Measurements from ENCODE around the gene EEF1G. TPM values are rescaled to one million over a fixed set of nuclear protein-coding genes. Genes with fewer than 3 reads are reported as not detected.

EEF1G gene
- total RNA-seq, 1 donor from 2014 or later, result 958 TPM

DNA sequence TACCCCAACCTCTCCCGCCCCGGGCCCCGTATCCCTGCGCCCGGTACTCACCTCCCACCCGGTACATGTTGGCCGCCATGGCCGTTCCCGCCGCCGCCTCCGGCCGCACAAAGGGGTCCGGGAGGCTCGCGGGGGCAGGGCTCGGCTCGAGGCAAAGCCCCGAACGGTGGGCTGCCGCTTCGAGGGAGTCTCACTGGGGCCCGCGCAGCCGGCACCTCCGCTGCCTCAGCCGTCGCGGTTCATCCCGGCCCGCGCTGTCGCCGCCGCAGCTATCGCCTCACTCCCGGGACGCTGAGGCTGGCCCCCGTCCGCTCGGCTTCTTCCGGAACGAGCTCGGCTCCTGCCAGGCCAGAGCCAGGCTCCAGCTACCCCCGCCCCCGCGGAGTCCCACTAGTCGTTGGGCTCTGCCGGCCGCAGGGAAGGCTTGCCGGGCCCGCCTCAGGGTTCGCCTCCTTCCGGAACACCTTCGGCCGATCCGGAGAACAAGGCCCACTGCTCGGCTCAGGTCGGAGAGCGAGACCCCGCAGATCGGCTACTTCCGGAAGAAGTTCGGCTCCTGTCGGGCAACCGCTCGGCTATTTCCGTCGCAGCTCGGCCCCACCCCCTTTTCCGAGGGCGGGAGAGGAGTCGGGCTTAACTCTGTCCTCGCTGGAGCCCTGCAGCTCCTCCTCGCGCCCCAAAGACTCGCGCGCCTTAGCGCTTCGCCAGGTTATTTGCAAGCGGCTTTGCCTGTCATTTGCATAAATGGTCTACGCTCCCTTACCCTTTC lies 27.9 kb upstream of the EEF1G start, which contains the start of gene MTA2:
TSS of gene MTA2 (minus strand) at position 494 of the 769 bp plus-strand sequence. CDS start at position 79, 415 bp downstream.
- H3K27ac ChIP-seq (replicated peaks), result peak within 1 kb of the TSS; percentile 95
- H3K9me3 ChIP-seq (replicated peaks), result no peaks in the 10 kb centered on the region
- H3K36me3 ChIP-seq, result peaks cover 40% of the 10 kb centered on the region
- peaks cover 51% of the 10 kb centered on the region for H3K4me1 ChIP-seq
- H3K4me3 ChIP-seq, result peak within 1 kb of the TSS; percentile 80
- no peaks in the 10 kb centered on the region for H3K27me3 ChIP-seq (ENCODE audit: low read depth)
- no peak for TF ChIP-seq CTCF (IDR thresholded peaks at IDR 0.05; ENCODE audit: borderline replicate concordance)
- intact Hi-C loops (cut with micrococcal nuclease), result no loop called here
- DNase-seq, result peak; percentile 95

DNA sequence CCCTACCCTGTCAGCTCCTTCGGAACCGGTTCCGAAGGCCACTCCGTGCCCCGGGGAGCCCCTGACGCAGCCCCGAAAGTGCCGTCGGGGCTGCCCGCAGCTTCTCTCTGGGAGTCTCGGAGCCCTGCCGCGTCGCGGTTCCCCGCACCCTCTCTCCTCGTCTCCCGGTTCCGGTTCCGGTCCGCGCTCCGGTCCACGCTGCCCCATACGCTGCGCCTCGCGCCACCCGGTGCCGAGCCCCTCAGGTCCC lies 27.4 kb upstream of the EEF1G start:
- TF ChIP-seq CTCF (IDR thresholded peaks at IDR 0.05; ENCODE audit: borderline replicate concordance), result no peak
- H3K27me3 ChIP-seq (ENCODE audit: low read depth), result no peaks in the 10 kb centered on the region
- intact Hi-C loops (cut with micrococcal nuclease), result no loop called here
- peak overlapping the region; percentile 80 for H3K4me3 ChIP-seq
- peaks cover 51% of the 10 kb centered on the region for H3K4me1 ChIP-seq
- H3K36me3 ChIP-seq, result peaks cover 41% of the 10 kb centered on the region
- peak overlapping the region; percentile 95 for H3K27ac ChIP-seq (replicated peaks)
- DNase-seq, result peak; percentile 62
- H3K9me3 ChIP-seq (replicated peaks), result no peaks in the 10 kb centered on the region

- TF ChIP-seq CTCF (IDR thresholded peaks at IDR 0.05; ENCODE audit: borderline replicate concordance), result no peak
- Histone ChIP-seq H3K4me3 (peak overlapping the region; percentile 80), H3K4me1 (peaks cover 51% of the 10 kb centered on the region), H3K27me3 (ENCODE audit: low read depth) (no peaks in the 10 kb centered on the region), H3K9me3 (replicated peaks) (no peaks in the 10 kb centered on the region), H3K27ac (replicated peaks) (peak overlapping the region; percentile 95), H3K36me3 (peaks cover 41% of the 10 kb centered on the region)
- DNase-seq, result no peak
- intact Hi-C loops (cut with micrococcal nuclease), result no loop called here
These were observed 26.9 kb upstream of the EEF1G start for GRCh38 chr11:62600367-62601121.

DNA sequence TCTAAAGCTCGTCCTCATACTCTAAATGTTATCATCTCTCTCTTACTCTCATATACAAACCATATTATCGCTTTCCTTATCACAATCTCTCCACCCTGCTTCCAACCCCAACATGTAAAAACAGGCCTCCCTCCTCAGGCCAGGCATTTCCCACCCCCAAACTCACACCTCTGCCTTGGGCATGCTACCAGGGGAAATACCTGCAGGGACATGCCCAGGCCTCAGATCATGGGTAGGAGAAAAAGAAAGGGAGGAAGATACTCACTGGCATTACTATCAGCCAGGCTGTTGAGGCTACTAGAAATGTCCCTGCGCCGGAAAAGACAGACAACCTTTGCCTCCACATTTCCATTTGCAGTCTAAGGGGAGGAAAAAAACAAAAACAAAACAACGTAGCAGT lies 26.2 kb upstream of the EEF1G start:
- Histone ChIP-seq H3K9me3 (replicated peaks) (no peaks in the 10 kb centered on the region), H3K27me3 (ENCODE audit: low read depth) (no peaks in the 10 kb centered on the region), H3K27ac (replicated peaks) (peak overlapping the region; percentile 95), H3K4me3 (peak overlapping the region; percentile 80), H3K36me3 (peaks cover 41% of the 10 kb centered on the region), H3K4me1 (peaks cover 51% of the 10 kb centered on the region)
- intact Hi-C loops (cut with micrococcal nuclease), result no loop called here
- DNase-seq, result no peak
- TF ChIP-seq CTCF (IDR thresholded peaks at IDR 0.05; ENCODE audit: borderline replicate concordance), result no peak

GRCh38 chr11:62599069-62599696 lies 25.5 kb upstream of the EEF1G start:
- intact Hi-C loops (cut with micrococcal nuclease), result no loop called here

More at GRCh38 chr11:62599069-62599696, 25.5 kb upstream of the EEF1G start:
- peaks cover 45% of the 10 kb centered on the region for H3K36me3 ChIP-seq
- no peak for TF ChIP-seq CTCF (IDR thresholded peaks at IDR 0.05; ENCODE audit: borderline replicate concordance)
- peak overlapping the region; percentile 95 for H3K27ac ChIP-seq (replicated peaks)
- no peaks in the 10 kb centered on the region for H3K27me3 ChIP-seq (ENCODE audit: low read depth)
- peak overlapping the region; percentile 80 for H3K4me3 ChIP-seq
- H3K4me1 ChIP-seq, result peaks cover 51% of the 10 kb centered on the region
- no peaks in the 10 kb centered on the region for H3K9me3 ChIP-seq (replicated peaks)
- peak; percentile 93 for DNase-seq

All from left ventricle myocardium inferior (tissue), 1 donor.